HG03280 (cell line): ENCODE data around the gene BRD4.

Experiments
- ATAC-seq: cut with Tn5 transposase; IDR thresholded peaks from one replicate; pipeline ENCODE4 v1.9.1; 2021; ENCODE audit warnings: mild to moderate bottlenecking, moderate library complexity; ENCODE audit not compliant: unreplicated experiment

The BRD4 gene

DNA sequence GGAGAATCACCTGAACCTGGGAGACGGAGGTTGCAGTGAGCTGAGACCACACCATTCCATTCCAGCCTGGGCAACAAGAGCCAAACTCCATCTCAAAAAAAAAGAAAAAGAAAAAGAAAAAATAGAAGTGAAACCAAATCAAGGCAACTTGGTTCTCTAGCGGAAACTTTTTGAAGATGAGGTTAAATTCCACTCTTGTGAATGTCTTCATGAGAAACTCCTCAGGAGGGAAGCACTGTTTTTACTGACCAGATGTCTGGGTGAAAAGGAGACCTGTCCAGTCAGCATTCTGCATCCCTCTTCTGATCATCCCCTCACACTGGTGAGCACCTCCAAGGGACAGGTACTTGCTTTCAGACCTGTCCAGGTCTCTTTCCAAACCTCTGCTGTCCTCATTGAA lies 15.8 kb downstream of the BRD4 start:
- no peak for ATAC-seq

DNA sequence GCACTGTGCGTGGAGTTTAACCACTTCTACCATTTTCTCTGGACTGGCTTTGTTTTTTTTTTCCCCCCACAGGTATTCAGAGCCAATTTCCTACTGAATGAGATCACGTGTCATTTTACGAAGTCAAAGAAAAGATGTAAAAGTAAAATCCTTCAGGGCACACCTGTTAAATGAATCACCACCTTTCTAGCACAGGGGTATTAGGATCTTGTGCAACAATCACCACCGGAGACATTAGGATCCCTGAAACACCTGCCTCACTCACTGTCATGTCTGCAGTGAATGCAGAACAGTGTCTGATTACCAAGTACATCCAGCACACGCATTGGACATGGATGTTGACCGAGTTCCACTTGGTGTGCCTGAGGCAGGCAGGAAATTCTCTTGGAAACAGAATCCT lies 17.2 kb downstream of the BRD4 start:
- no peak for ATAC-seq

DNA sequence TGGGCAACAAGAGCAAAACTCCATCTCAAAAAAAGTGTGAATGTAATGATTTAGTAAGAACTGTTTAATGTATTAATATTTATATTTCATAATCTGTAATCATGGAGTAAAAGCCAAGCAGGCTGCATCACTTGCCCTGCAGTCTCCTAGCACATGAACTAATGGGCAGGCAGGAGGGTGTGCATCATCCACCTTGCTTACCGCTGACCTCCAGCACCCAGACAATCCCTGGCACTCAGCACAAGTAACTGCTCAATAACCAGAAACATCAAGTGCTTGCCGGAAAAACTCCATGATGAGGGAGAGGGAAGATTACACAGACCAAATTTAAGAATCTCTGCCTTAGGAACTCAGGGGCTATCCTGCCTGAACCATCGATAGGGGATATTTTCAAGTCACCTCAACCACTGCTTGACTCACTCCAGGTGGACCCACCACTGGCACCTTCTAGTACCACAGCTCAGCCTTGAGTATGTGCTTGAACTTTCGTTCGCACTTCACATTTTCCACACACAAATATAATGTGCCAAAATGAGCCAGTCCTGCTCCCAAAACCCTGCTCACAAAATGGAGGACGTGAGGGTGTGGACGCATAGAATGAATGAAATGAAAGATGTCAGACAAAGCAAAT lies 18.6 kb downstream of the BRD4 start:
- ATAC-seq = no peak

DNA sequence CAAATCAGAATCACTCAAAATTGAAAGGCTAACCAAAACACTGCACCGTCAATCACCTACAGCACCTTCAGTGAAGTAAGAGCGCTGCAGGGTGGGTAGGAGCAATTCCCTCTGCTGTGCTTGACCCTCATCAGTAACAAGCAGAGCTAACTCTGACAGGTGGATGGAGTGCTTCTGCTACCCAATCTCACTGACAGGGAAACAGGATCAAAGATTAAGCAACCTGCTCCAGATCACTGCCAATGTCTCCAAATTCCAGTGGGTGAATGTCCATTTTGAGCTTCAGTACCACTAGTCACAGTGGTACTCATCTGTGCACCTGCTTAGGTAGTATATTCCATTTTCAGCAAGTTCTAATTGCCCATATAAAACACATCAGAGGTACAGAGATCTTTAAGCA lies 25.2 kb downstream of the BRD4 start:
- no peak for ATAC-seq

DNA sequence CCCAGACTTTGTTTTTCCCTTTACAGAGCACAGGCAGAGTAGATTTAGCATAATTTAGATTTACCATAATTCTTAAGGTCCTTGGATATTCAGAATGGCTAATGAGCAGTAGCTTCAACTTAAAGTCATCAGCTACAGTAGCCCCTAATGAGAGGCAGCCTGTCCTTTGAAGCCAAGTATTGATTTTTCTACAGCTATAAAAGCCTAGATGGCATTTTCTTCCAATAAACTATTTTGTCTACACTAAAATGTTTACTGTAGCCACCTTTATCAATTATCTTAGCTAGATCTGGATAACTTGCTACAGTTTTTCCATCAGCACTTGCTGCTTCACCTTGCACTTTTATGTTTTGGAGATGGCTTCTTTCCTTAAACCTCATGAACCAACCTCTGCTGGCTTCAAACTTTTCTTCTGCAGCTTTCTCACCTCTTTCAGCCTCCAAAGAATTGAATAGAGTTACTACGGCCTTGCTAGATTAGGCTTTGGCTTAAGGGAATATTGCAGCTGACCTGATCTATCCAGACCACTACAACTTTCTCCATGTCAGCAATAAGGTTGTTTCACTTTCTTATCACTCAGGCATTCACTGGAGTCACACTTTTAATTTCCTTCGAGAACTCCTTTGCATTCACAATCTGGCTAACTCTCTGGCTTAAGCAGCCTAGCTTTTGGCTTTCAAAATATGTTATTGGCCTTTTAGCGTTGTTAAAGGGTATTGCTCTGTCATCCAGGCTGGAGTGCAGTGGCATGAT lies 26.6 kb downstream of the BRD4 start:
- no peak for ATAC-seq

DNA sequence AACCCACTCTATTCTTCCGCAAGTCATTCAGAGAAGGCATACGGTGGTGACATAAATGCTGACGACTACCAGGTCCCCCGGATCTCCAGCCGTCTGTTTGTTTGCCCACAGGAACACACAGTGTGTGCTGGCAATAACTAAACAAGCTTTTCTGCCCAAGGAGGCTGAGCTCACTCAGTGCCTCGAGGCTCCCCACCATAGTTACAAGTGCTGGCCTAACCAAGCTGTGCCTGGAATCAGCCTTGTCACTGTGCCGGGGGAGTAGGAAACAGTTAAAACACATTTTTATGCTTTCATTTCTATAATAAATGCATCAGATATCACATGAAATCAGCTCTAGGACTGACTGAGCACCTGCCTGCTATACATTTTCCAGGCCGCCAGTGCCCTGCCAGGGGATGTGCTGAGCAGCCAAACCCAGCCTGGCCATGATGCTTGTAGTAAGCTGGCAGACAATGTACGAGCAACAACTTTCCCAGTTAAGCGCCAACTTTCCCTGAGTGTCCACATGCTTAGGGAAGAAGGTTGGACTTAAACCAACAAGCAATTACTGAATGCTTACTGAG lies 28.1 kb downstream of the BRD4 start:
- ATAC-seq = no peak

DNA sequence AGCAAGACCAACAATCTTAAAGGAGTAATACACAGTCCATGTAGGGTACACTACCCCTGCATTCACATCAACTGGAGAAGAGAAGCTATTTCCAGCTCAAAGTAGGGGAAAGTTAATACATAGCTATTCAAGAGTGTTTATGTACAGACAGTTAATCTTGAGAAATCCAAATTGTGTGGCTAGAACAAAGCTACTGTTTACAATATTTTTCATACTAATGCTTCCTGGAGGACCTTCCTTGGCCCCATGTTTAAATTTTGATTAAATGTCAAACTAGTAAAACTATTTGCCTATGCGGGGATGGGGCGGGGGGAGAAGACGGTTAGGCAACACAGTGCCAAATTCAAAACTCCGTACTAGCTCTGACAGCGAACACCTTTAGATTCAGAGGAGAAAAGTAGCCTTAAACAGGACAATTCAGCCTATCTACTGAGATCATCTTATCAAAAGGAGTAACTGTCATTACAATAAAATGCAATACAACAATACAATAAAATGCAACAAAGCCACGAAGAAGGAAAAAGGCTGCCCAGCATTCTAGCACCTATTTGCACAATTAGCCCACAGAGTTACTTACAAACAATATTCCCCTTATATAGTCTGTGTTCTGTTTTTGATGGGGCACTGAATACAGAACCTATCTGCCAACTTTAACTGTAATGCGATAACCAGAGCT lies 29.1 kb downstream of the BRD4 start:
- no peak for ATAC-seq

DNA sequence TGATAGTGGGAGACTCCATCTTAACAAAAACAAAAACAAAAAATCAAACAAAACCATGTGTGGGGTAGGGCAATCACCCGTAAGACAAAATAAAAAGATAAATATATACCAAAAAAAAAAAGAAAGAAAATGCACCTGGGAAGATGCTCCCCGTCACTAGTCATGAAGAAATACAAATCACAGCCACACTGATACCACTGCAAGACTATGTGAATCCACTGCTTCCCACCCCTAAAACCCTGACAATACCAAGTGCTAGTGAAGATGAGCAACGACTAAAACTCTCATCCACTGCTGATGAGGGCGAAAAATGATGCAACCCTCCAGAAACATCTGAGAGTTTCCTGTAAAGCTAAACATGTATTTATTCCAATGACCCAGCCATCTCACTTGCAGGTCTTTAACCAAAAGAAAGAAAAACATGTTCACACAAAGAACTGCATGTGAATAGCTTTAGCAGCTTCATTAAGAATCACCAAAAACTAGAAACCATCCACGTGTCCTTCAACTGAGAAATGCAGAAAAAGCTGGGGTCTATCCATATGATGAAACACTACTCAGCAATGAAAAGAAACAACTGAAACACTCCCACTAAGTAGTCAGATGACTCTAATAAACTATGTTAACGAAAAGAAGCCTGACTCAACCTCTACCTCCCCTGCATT lies 31.7 kb downstream of the BRD4 start:
- ATAC-seq = no peak

DNA sequence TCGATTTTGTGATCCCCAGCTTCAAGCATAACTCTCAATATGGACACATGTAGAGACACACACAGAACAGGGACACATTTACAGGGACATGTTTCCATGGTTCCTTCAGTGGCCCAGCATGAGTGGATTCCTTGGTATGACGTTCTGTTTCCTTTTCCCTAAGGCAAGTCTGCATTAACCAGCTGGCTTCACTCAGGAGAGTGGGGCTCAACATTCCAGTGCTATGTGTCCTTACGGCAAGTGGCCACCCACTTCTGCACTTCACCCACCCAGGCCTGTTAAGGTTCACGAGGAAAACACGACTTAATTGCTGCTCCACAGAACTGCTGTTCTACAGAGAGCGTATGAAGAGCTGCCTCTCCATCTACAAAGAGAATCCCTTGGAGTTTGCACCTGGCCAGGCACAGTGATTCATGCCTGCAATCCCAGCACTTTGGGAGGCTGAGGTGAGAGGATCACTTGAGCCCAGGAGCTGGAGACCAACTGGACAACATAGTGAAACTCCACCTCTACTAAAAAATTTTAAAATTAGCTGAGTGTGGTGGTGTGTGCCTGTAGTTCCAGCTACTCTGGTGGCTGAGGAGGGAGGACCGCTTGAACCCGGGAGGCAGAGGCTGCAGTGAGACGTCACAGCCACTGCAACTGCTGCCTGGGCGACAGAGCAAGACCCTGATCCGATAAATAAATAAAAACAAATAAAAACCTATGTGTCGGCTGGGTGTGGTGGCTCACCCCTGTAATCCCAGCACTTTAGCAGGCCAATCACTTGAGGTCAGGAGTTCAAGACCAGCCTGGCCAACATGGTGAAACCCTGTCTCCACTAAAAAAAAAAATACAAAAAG lies 32.5 kb downstream of the BRD4 start:
- ATAC-seq = no peak

DNA sequence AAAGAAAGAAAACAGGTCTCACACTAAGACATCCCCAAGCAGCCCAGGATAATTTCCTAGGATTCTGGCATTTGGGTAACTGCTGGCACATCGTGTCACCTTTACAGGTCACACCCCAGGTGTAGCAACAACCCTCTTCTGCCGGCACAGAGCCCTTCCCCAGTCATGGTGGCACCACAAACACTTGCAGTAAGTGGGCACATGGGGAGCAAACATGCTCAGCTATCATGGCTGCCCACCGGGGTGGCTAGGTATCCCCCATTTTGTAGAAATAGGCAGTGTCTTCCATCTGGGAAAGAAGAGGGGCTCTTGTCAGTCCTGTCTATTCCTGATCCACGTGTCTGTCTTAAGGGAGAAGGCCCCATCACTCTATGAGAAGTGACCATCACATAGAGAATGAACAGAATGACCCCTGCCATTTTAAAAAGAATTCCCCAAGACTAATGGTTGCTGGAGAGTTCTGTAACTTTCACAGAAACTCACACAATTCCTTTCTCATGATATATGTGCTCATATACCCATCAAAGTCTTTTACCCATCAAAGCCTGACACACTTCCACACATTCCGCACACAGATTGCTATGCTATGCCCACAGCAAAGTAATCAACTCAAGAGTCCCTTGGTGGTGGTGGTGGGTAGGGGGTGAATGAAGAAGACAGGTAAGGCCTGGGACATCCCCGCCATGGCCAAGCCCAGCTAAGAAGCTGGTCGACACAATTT lies 33.3 kb downstream of the BRD4 start:
- ATAC-seq = no peak

DNA sequence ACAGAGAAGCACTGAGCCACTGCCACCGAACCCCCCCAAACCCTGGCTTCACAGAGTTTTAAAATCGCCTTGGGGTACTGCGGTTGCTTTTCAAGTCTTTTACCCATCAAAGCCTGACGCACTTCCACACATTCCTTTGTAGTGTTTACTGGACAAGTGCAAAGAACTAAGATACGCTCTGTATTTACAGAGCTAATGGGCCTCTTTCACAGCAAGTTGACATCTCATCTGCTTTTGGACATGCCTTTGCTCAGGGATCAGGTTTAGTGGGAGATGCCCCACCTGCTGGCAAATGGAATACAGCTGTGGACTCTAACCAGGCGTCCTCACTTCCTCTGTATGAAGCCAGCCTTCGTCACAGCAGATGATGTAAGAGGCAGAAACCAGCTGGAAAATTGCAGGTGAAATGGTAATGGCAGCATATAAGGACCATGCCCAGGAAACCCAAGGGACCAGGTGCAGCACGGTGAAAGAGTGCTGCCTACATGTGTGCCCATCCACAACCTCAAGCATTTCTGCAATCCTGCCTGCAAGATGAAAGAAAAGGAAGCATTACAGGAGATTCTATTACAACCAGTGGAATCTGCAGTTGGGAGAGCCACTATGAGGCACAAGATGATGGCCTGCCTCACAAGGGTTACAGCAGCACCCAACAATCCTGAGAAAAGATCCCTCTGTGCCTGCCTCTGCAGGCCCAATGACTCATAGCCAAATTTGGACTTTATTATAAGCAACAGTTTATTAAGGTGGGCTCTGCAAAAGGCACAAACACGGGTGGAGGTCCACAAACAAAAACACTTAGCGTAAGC lies 34.7 kb downstream of the BRD4 start:
- ATAC-seq = no peak

DNA sequence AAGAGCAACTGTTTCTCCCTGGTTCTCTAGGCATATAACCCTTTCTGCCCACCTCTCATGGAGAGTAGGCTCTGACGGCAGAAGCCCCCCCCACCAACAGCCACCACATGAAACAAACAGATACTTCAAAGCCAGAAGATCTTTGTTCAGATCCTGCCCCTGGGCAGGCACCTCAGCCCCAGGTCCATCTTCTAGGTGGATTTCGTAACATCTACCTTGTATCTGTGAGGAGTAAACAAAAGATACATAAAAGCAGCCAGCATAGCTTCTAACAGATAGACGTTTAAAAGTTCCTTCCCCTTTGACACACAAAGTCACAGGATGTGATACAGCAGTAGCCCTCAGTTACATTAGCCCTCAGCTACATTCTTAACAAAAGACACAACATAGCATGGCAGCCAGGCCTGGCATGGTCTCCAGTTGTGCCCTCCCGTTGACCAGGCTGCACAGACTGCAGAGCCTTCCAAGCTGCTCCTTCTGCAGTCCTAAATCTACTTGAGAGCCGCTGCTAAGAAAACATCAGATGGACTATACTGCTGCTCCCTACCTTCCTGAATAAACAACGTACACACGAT lies 35.4 kb downstream of the BRD4 start:
- no peak for ATAC-seq

DNA sequence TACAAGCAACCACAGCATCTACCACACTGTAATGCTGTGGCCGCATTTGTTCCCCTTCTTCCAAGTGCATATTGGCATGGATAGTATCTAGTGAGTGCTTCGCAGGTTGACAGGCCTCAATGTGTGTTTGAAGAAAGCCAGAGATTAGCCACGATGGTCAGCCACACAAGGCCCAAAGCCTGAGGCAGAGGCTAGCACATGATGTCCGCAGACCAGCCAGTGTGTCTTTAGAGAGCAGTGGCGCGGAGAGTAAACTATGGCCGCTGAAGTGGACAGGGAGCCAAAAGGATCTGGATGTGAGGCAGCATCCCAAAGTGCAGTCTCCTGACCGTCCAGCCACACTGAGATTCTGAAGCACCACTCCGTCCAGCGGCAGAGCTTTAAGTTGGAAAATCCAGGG lies 36.0 kb downstream of the BRD4 start:
- no peak for ATAC-seq

DNA sequence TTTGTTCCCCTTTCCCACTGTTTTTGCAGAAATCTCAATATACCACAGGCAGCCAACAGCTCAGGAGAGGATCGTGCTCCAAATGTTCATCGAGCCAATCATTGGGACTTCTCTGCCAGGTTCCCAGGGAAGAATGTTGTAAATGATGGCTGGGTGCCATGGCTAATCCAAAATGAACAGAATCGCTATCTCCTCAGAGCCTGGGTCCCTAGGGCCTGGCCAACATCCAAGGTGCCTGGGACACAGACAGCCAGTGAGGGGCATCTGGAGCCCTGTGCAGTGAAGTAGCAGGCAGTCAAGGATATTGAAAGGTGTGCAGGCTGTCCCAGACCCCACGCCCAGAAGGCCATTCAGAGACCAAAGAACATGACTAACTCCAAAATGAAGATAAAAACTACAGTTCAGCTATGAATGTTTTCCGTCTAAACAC lies 37.8 kb downstream of the BRD4 start:
- no peak for ATAC-seq

DNA sequence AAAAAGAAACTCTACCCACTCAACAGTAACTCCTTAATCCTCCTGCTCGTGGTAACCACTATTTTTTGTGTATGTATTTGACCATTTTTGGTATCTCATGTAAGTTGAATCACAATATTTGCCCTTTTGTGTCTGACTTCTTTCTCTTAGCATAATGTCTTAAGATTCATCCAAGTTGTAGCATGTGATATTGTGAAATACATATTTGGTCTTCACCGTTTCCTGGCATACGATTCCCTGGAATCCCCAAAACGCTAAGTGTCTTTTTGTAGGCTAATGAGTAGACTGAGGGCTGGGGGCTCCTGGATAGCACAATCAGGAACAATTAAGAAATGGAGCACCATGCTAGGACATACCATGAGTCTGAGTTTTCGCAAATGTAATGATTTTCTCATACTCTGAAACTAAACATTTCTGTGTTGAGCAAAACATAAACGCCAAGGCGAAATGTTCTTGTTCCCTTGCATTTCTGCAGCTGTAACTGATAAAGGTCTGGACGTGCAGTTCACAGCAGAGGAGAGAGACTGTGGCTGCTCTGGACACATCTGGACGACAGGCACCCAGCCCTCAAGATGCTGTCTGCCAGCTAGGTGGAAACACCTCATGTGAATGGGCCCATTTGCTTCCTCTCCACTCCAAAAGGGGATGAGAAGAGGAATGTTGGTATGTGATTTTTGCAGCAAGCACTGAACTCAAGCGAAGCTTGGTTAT lies 38.4 kb downstream of the BRD4 start:
- ATAC-seq = no peak

DNA sequence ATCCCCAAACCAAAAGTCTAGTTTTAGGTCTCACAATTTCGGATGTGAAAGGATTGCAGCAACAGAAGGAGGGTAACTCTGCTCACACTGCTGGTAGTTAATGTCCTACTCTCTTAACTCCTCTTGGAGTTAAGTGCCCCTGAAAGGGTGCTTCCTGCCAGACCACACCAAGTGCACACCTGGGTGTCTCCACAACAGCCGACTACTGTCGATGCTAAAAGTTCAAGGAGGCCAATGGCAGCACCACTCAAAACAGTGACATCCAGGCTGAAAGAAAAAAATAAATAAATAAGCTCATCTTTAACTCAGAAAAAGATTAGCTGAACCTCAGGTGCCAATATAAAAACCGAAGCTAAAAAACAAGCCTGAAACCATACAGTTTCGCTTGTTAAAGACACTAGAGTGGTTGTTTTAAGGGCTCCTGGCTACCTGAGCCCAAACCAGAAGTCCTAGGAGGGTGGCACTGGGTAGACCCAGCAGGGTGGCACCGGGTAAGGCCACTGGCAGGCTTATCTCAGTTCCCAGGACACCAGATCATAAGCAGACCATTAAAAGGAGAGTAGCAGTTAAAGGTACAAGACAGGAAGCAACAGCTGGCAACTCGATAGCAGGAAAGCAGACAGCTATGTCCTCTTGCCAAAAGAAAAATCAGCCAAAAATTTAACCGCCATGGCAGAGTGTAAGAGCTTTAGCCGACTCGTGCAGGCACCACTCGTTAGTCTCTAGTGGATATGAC lies 39.3 kb downstream of the BRD4 start:
- no peak for ATAC-seq

DNA sequence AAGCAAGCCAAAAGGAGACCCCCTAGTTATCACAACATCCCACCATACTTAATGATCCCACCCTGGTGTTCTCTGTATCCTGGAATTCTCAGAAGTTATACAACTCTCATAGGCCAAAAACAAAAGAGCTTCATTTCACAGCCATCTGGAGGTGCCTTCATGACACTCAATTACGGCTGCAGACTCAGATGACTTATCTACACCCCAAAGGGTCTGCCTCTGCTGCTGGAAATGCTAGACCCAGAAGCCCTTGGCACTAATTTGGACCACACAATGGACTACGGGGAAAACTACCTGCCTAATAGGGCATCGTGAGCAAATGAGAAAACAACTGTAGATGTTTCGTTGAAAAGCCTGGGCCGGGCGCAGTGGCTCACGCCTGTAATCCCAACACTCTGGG lies 40.2 kb downstream of the BRD4 start:
- no peak for ATAC-seq
